ENCODE measurements around the gene GTF2H1.

GRCh38 chr11:18369398-18369797 lies 47.0 kb downstream of the GTF2H1 start:
- TF ChIP-seq MAX (IDR thresholded peaks at IDR 0.05) (no peak), USF1 (IDR thresholded peaks at IDR 0.05) (no peak), CEBPB (IDR thresholded peaks at IDR 0.05) (no peak), RAD21 (IDR thresholded peaks at IDR 0.05; ENCODE audit: low read depth) (no peak), ZBTB7A (IDR thresholded peaks at IDR 0.05; ENCODE audit: low read depth) (no peak), EP300 (IDR thresholded peaks at IDR 0.05; ENCODE audit: borderline replicate concordance) (no peak)
